Measurements from ENCODE around the gene TLDC2. TPM values are rescaled to one million over a fixed set of nuclear protein-coding genes. Genes with fewer than 3 reads are reported as not detected.

TLDC2 gene
- total RNA-seq, 2 experiments from 2014 or later, result not detected

DNA sequence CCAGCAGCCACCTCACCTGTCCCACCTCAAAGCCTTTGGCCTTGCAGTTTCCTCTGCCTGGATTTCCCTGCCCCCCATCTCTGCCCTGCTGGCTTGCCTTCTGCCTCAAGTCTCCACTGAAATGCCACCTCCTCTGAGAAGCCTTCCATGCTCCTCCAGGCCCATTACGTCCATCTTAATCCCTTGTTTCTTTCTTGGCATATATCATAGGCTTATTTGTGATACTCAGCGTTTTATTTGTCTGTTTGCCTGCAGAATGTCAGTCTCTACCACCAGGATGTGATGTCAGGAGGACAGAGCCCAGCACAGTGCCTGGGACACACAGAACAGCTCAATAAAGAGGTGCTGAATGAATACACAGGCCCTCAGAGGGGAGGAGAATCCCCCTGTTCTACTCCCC, 24.4 kb upstream of the TLDC2 start:
- intact Hi-C loops (cut with DNase I, micrococcal nuclease), result no loop called here
- no peaks in the 10 kb centered on the region for H3K36me3 ChIP-seq (ENCODE audit: insufficient read depth, low read length)
- POLR2A ChIA-PET, result no interaction called here
- CTCF ChIA-PET, result no interaction called here
- peaks cover 0 to 5% of the 10 kb centered on the region in 2 experiments for H3K9me3 ChIP-seq (ENCODE audit: control insufficient read depth in 1 of 2, insufficient read depth in 1 of 2, low read length in 2 of 2)
- no peak overlapping the region for H3K27ac Mint-ChIP-seq
- H3K9me3 Mint-ChIP-seq, result no peaks in the 10 kb centered on the region
- H3K36me3 Mint-ChIP-seq (ENCODE audit: low read depth), result no peaks in the 10 kb centered on the region
- H3K27me3 Mint-ChIP-seq, result no peaks in the 10 kb centered on the region
- H3K4me1 ChIP-seq (ENCODE audit: insufficient read depth, low read length), result peaks cover 8% of the 10 kb centered on the region
- H3K27me3 ChIP-seq (ENCODE audit: control insufficient read depth in 1 of 2, insufficient read depth in 2 of 2, low read length in 2 of 2), result no peaks in the 10 kb centered on the region
- no peak for ATAC-seq (ENCODE audit: poor library complexity)
- no peak for DNase-seq
- no peak overlapping the region for H3K27ac ChIP-seq (ENCODE audit: low read depth in 1 of 2, low read length in 2 of 2)
- H3K4me3 Mint-ChIP-seq, result no peak overlapping the region
- H3K4me3 ChIP-seq (ENCODE audit: low read length), result no peak overlapping the region
- TF ChIP-seq CTCF (IDR thresholded peaks at IDR 0.05), result no peak
- H3K4me1 Mint-ChIP-seq (ENCODE audit: low read depth), result peaks cover 8% of the 10 kb centered on the region

GRCh38 chr20:36852187-36852586, 23.8 kb upstream of the TLDC2 start:
- no peaks in the 10 kb centered on the region for H3K27me3 ChIP-seq (ENCODE audit: control insufficient read depth in 1 of 2, insufficient read depth in 2 of 2, low read length in 2 of 2)
- H3K4me3 ChIP-seq (ENCODE audit: low read length), result no peak overlapping the region
- ATAC-seq (ENCODE audit: poor library complexity) (no peak), DNase-seq (no peak)
- CTCF ChIA-PET, result interaction anchor here (0.5 kb wide), 1 partner anchor 43 kb away, joined by 3 read pairs; no protein-coding TSS in a partner anchor
- no peaks in the 10 kb centered on the region for H3K36me3 ChIP-seq (ENCODE audit: insufficient read depth, low read length)
- Mint-ChIP-seq H3K4me1 (ENCODE audit: low read depth) (peaks cover 15% of the 10 kb centered on the region), H3K9me3 (no peaks in the 10 kb centered on the region), H3K4me3 (no peak overlapping the region), H3K27me3 (no peaks in the 10 kb centered on the region), H3K27ac (no peak overlapping the region), H3K36me3 (ENCODE audit: low read depth) (no peaks in the 10 kb centered on the region)
- peaks cover 15% of the 10 kb centered on the region for H3K4me1 ChIP-seq (ENCODE audit: insufficient read depth, low read length)
- no peak overlapping the region for H3K27ac ChIP-seq (ENCODE audit: low read depth in 1 of 2, low read length in 2 of 2)
- POLR2A ChIA-PET, result no interaction called here
- intact Hi-C loops (cut with DNase I, micrococcal nuclease), result no loop called here
- TF ChIP-seq CTCF (IDR thresholded peaks at IDR 0.05), result no peak
- H3K9me3 ChIP-seq (ENCODE audit: control insufficient read depth in 1 of 2, insufficient read depth in 1 of 2, low read length in 2 of 2), result peaks cover 0 to 5% of the 10 kb centered on the region in 2 experiments

GRCh38 chr20:36854348-36855240, 21.3 kb upstream of the TLDC2 start:
- TF ChIP-seq CTCF (IDR thresholded peaks at IDR 0.05), result no peak
- Mint-ChIP-seq H3K36me3 (ENCODE audit: low read depth) (no peaks in the 10 kb centered on the region), H3K4me3 (no peak overlapping the region), H3K9me3 (no peaks in the 10 kb centered on the region), H3K27me3 (no peaks in the 10 kb centered on the region), H3K27ac (no peak overlapping the region), H3K4me1 (ENCODE audit: low read depth) (peaks cover 19% of the 10 kb centered on the region)
- Histone ChIP-seq H3K27me3 (ENCODE audit: control insufficient read depth in 1 of 2, insufficient read depth in 2 of 2, low read length in 2 of 2) (no peaks in the 10 kb centered on the region), H3K4me1 (ENCODE audit: insufficient read depth, low read length) (peaks cover 17% of the 10 kb centered on the region), H3K36me3 (ENCODE audit: insufficient read depth, low read length) (no peaks in the 10 kb centered on the region), H3K27ac (ENCODE audit: low read depth in 1 of 2, low read length in 2 of 2) (no peak overlapping the region), H3K9me3 (ENCODE audit: control insufficient read depth in 1 of 2, insufficient read depth in 1 of 2, low read length in 2 of 2) (peaks cover 0 to 5% of the 10 kb centered on the region in 2 experiments), H3K4me3 (ENCODE audit: low read length) (no peak overlapping the region)
- DNase-seq (no peak), ATAC-seq (ENCODE audit: poor library complexity) (no peak)
- intact Hi-C loops (cut with DNase I, micrococcal nuclease), result no loop called here
- ChIA-PET CTCF (no interaction called here), POLR2A (no interaction called here)

Measured in CD4-positive, alpha-beta T cell (primary cell).